SKM-1 (cell line): ENCODE measurements around the gene GPRC5C.
A peak's percentile ranks its signal among the peaks of the same experiment; 100 is the strongest.

Experiments
- DNase-seq: peaks from one replicate; lab custom pipeline; 2025; ENCODE audit not compliant: unreplicated experiment; lab: John Stamatoyannopoulos, UW

GPRC5C gene

GRCh38 chr17:74432424-74432690 is 469 bp downstream of the GPRC5C start:
- no peak for DNase-seq

- DNase-seq = no peak
These were observed 991 bp downstream of the GPRC5C start for GRCh38 chr17:74432766-74433391.

GRCh38 chr17:74433421-74434121 is 1.7 kb downstream of the GPRC5C start:
- no peak for DNase-seq

- DNase-seq = no peak
These were observed 4.0 kb downstream of the GPRC5C start for GRCh38 chr17:74435775-74436359.

- DNase-seq = no peak
These were observed 5.8 kb downstream of the GPRC5C start for GRCh38 chr17:74437702-74438101.

GRCh38 chr17:74439691-74440567 is 8.0 kb downstream of the GPRC5C start:
- DNase-seq = no peak

GRCh38 chr17:74441537-74441936 is 9.6 kb downstream of the GPRC5C start:
- no peak for DNase-seq

- DNase-seq = no peak
These were observed 10.4 kb downstream of the GPRC5C start for GRCh38 chr17:74442291-74442669.

GRCh38 chr17:74442670-74443515 is 11.0 kb downstream of the GPRC5C start:
- peak; percentile 84 for DNase-seq

GRCh38 chr17:74443516-74444296 is 11.8 kb downstream of the GPRC5C start:
- no peak for DNase-seq

- no peak for DNase-seq
These were observed 12.5 kb downstream of the GPRC5C start for GRCh38 chr17:74444406-74444805.

- no peak for DNase-seq
These were observed 13.3 kb downstream of the GPRC5C start for GRCh38 chr17:74445158-74445557.

GRCh38 chr17:74446551-74447500 is 14.9 kb downstream of the GPRC5C start:
- no peak for DNase-seq

GRCh38 chr17:74447628-74448159 is 15.8 kb downstream of the GPRC5C start:
- DNase-seq = no peak

GRCh38 chr17:74448756-74449155 is 16.9 kb downstream of the GPRC5C start:
- no peak for DNase-seq

- DNase-seq = no peak
These were observed 17.4 kb downstream of the GPRC5C start for GRCh38 chr17:74449306-74449705.

- no peak for DNase-seq
These were observed 17.9 kb downstream of the GPRC5C start for GRCh38 chr17:74449773-74450172.

GRCh38 chr17:74450231-74450630 is 18.3 kb downstream of the GPRC5C start:
- no peak for DNase-seq

GRCh38 chr17:74450925-74451403 is 19.1 kb downstream of the GPRC5C start:
- no peak for DNase-seq
